Measurements from ENCODE around the gene TRPC1. TPM values are rescaled to one million over a fixed set of nuclear protein-coding genes. Genes with fewer than 3 reads are reported as not detected.

The TRPC1 gene
- 29.6 TPM for total RNA-seq (2021; ENCODE audit: unreplicated experiment)
- 10.6 TPM for polyA plus RNA-seq (2012; ENCODE audit: insufficient read length)
- percentile 89 among the genes with signal in this experiment for Bru-seq, nascent RNA
- BruChase-seq, experiment 1, labeled RNA remaining after a 2-hour chase = percentile 96 among the genes with signal in this experiment
- BruChase-seq, experiment 2, labeled RNA remaining after a 6-hour chase = percentile 91 among the genes with signal in this experiment
- long read RNA-seq, full-length matches to known transcripts = 17 of 65 reads
- long read RNA-seq, partial matches to known transcripts = 9 of 65 reads
- long read RNA-seq, other reads (novel, unspliced or antisense) = 39 of 65 reads

DNA sequence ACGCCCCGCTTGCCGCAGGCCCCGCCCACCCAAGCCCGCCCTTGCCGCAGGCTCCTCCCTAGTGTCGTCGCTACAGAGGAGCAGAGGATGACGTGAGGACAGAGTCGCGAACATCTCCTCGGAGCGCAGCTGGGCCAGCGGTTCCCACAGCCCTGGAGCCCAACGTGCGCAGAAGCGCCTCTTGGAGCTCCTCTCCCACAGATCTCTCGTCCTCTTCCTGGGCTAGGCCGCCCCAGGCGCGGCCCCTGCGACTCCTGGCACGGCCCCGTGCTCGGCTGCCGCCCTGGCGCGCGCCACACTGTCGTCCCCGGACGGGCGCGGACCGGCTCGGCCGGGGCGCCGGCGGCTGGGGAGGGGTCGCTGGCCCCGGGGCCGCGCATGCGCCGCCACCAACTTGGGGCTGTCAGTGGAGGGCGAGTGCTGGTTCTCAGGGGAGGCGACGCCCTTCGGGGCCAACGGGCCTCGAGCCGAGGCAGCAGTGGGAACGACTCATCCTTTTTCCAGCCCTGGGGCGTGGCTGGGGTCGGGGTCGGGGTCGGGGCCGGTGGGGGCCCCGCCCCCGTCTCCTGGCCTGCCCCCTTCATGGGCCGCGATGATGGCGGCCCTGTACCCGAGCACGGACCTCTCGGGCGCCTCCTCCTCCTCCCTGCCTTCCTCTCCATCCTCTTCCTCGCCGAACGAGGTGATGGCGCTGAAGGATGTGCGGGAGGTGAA is at the start of gene TRPC1:
TRPC1 (plus strand) TSS at position 67 of the 714 bp plus-strand sequence; CDS start at position 593, 526 bp downstream.
- intact Hi-C loops (cut with micrococcal nuclease; ENCODE audit: unreplicated experiment) = loop anchor here (5.0 kb wide), 1 partner anchor 122 kb away; no protein-coding TSS in a partner anchor
- ChIA-PET CTCF (no interaction called here), POLR2A (interaction anchor here (0.5 to 0.8 kb wide), 3 partner anchors 114 to 158 kb away, joined by 4 to 5 read pairs (median 4); partner anchors contain the start of gene PLS1)
- ATAC-seq (peak; percentile 95), DNase-seq (ENCODE audit: low read depth, low spot score) (peak; percentile 55)
- in situ Hi-C loops (cut with HindIII; ENCODE audit: low pct_unique_long_range_greater_than_20kb, low sequenced_read_pairs) = no loop called here
- H3K4me1 ChIP-seq (ENCODE audit: control insufficient read depth, insufficient read depth, low read length) = peaks cover 17% of the 10 kb centered on the region
- H3K27me3 ChIP-seq (ENCODE audit: control insufficient read depth, insufficient read depth, low read length) = no peaks in the 10 kb centered on the region
- no peaks in the 10 kb centered on the region for H3K36me3 ChIP-seq (ENCODE audit: control insufficient read depth, insufficient read depth, low read length)
- no peaks in the 10 kb centered on the region for H3K9me3 ChIP-seq (ENCODE audit: control insufficient read depth, insufficient read depth, low read depth, low read length)
- TF ChIP-seq SIN3A (IDR thresholded peaks at IDR 0.05; ENCODE audit: borderline replicate concordance, insufficient read depth, low read depth, low read length) = 0 out of 2 replicates have a peak, but pooled peaks have one; percentile 55
- TF ChIP-seq, protein P1, sequence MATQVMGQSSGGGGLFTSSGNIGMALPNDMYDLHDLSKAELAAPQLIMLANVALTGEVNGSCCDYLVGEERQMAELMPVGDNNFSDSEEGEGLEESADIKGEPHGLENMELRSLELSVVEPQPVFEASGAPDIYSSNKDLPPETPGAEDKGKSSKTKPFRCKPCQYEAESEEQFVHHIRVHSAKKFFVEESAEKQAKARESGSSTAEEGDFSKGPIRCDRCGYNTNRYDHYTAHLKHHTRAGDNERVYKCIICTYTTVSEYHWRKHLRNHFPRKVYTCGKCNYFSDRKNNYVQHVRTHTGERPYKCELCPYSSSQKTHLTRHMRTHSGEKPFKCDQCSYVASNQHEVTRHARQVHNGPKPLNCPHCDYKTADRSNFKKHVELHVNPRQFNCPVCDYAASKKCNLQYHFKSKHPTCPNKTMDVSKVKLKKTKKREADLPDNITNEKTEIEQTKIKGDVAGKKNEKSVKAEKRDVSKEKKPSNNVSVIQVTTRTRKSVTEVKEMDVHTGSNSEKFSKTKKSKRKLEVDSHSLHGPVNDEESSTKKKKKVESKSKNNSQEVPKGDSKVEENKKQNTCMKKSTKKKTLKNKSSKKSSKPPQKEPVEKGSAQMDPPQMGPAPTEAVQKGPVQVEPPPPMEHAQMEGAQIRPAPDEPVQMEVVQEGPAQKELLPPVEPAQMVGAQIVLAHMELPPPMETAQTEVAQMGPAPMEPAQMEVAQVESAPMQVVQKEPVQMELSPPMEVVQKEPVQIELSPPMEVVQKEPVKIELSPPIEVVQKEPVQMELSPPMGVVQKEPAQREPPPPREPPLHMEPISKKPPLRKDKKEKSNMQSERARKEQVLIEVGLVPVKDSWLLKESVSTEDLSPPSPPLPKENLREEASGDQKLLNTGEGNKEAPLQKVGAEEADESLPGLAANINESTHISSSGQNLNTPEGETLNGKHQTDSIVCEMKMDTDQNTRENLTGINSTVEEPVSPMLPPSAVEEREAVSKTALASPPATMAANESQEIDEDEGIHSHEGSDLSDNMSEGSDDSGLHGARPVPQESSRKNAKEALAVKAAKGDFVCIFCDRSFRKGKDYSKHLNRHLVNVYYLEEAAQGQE (IDR thresholded peaks at IDR 0.05; ENCODE audit: insufficient read depth in 1 of 2, low read depth in 2 of 2, low read length in 1 of 2) = no peak
- peak; percentile 90 for TF ChIP-seq POLR2AphosphoS5 (IDR thresholded peaks at IDR 0.05; ENCODE audit: low read depth, low read length)
- no TSS peak for BruUV-seq (replicated peaks)
- peak within 1 kb of the TSS; percentile 96 for H3K27ac ChIP-seq (ENCODE audit: low read length)
- H3K4me3 ChIP-seq (ENCODE audit: low read depth in 2 of 2, low read length in 2 of 2) = peak within 1 kb of the TSS; percentile 93 to 98

DNA sequence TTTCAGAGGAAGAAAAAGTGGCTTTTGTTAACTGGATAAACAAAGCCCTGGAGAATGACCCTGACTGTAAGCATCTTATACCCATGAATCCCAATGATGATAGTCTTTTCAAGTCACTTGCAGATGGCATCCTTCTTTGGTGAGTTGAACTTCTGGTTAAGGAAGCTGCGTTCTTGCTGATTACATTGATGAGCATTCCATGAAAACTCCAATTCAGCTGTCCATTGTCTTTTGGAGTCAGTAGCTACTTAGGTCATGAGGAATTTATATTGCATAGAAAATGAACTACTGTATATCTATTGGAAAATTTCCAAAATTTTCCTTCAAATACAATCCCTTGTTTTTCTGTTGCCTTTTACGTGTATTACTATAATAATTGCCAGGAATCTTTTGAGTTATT is 47.7 kb upstream of the TRPC1 start:
- intact Hi-C loops (cut with micrococcal nuclease; ENCODE audit: unreplicated experiment) (no loop called here), in situ Hi-C loops (cut with HindIII; ENCODE audit: low pct_unique_long_range_greater_than_20kb, low sequenced_read_pairs) (no loop called here)
- no peak for DNase-seq (ENCODE audit: low read depth, low spot score)
- no peak overlapping the region for H3K4me3 ChIP-seq (ENCODE audit: low read depth in 2 of 2, low read length in 2 of 2)
- no peaks in the 10 kb centered on the region for H3K36me3 ChIP-seq (ENCODE audit: control insufficient read depth, insufficient read depth, low read length)
- H3K4me1 ChIP-seq (ENCODE audit: control insufficient read depth, insufficient read depth, low read length) = no peaks in the 10 kb centered on the region
- ATAC-seq = no peak
- H3K27me3 ChIP-seq (ENCODE audit: control insufficient read depth, insufficient read depth, low read length) = no peaks in the 10 kb centered on the region
- no peak overlapping the region for H3K27ac ChIP-seq (ENCODE audit: low read length)
- BruUV-seq (replicated peaks) = no TSS peak
- TF ChIP-seq, protein P1 (IDR thresholded peaks at IDR 0.05; ENCODE audit: insufficient read depth in 1 of 2, low read depth in 2 of 2, low read length in 1 of 2) = no peak
- TF ChIP-seq, protein P2, sequence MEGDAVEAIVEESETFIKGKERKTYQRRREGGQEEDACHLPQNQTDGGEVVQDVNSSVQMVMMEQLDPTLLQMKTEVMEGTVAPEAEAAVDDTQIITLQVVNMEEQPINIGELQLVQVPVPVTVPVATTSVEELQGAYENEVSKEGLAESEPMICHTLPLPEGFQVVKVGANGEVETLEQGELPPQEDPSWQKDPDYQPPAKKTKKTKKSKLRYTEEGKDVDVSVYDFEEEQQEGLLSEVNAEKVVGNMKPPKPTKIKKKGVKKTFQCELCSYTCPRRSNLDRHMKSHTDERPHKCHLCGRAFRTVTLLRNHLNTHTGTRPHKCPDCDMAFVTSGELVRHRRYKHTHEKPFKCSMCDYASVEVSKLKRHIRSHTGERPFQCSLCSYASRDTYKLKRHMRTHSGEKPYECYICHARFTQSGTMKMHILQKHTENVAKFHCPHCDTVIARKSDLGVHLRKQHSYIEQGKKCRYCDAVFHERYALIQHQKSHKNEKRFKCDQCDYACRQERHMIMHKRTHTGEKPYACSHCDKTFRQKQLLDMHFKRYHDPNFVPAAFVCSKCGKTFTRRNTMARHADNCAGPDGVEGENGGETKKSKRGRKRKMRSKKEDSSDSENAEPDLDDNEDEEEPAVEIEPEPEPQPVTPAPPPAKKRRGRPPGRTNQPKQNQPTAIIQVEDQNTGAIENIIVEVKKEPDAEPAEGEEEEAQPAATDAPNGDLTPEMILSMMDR (IDR thresholded peaks at IDR 0.05) = no peak
- TF ChIP-seq SIN3A (IDR thresholded peaks at IDR 0.05; ENCODE audit: borderline replicate concordance, insufficient read depth, low read depth, low read length) (no peak), TCF7L2 (IDR thresholded peaks at IDR 0.05; ENCODE audit: low read depth, low read length) (no peak), POLR2AphosphoS5 (IDR thresholded peaks at IDR 0.05; ENCODE audit: low read depth, low read length) (no peak)
- ChIA-PET POLR2A (interaction anchor here (0.6 to 0.7 kb wide), 2 partner anchors 9 to 55 kb away, joined by 4 to 9 read pairs; no protein-coding TSS in a partner anchor), CTCF (interaction anchor here (0.6 kb wide), 1 partner anchor 248 kb away, joined by 3 read pairs; no protein-coding TSS in a partner anchor)
- H3K9me3 ChIP-seq (ENCODE audit: control insufficient read depth, insufficient read depth, low read depth, low read length) = no peaks in the 10 kb centered on the region

Measured in Panc1 (cell line).